ENCODE data around the gene F7.

GRCh38 chr13:113066746-113067145, 38.8 kb upstream of the F7 start:
- no peak for TF ChIP-seq CTCF (IDR thresholded peaks at IDR 0.05; ENCODE audit: low read depth, low read length)
- no peak for TF ChIP-seq EZH2phosphoT487 (IDR thresholded peaks at IDR 0.05; ENCODE audit: low read depth)
